GM18498 (cell line): Measurements from ENCODE around the gene TTLL6.

Experiments used
- ATAC-seq: cut with Tn5 transposase; IDR thresholded peaks from one replicate; pipeline ENCODE4 v1.9.1; 2021; ENCODE audit warnings: mild to moderate bottlenecking, moderate library complexity; ENCODE audit not compliant: unreplicated experiment

TTLL6 gene

GRCh38 chr17:48761114-48761513, 55.9 kb downstream of the TTLL6 start:
- no peak for ATAC-seq

GRCh38 chr17:48760411-48760810, 56.6 kb downstream of the TTLL6 start:
- ATAC-seq, result no peak

- ATAC-seq, result no peak
Measured at GRCh38 chr17:48759288-48759687, 57.7 kb downstream of the TTLL6 start.

- ATAC-seq, result no peak
Measured at GRCh38 chr17:48757524-48757961, 59.5 kb downstream of the TTLL6 start.

GRCh38 chr17:48756830-48757251, 60.2 kb downstream of the TTLL6 start:
- no peak for ATAC-seq

- ATAC-seq, result no peak
Measured at GRCh38 chr17:48755356-48755755, 61.7 kb downstream of the TTLL6 start.

- no peak for ATAC-seq
Measured at GRCh38 chr17:48754500-48755261, 62.3 kb downstream of the TTLL6 start.

GRCh38 chr17:48753794-48754499, 63.1 kb downstream of the TTLL6 start:
- ATAC-seq, result no peak

GRCh38 chr17:48752399-48753288, 64.4 kb downstream of the TTLL6 start:
- no peak for ATAC-seq

- ATAC-seq, result no peak
Measured at GRCh38 chr17:48751733-48752398, 65.2 kb downstream of the TTLL6 start.

- ATAC-seq, result no peak
Measured at GRCh38 chr17:48751172-48751571, 65.9 kb downstream of the TTLL6 start.

- ATAC-seq, result no peak
Measured at GRCh38 chr17:48749621-48750553, 67.1 kb downstream of the TTLL6 start.

GRCh38 chr17:48748718-48749566, 68.1 kb downstream of the TTLL6 start:
- ATAC-seq, result no peak

- ATAC-seq, result no peak
Measured at GRCh38 chr17:48747445-48748363, 69.3 kb downstream of the TTLL6 start.

GRCh38 chr17:48746916-48747444, 70.0 kb downstream of the TTLL6 start:
- no peak for ATAC-seq

GRCh38 chr17:48745381-48746275, 71.4 kb downstream of the TTLL6 start:
- no peak for ATAC-seq
